K562 (cell line): Measurements from ENCODE around the gene NAT14. TPM values are rescaled to one million over a fixed set of nuclear protein-coding genes. Genes with fewer than 3 reads are reported as not detected.

Experiments used
- CHD7 ChIP-seq: fragments of 200-600 bp; sonication (generic); IDR thresholded peaks from one replicate; pipeline ENCODE4 v1.6.1; 2012; ENCODE audit warnings: mild to moderate bottlenecking, low read depth, low read length, inconsistent platforms
- EP400 ChIP-seq: fragments of 450-650 bp; IDR thresholded peaks from 2 replicates; pipeline ENCODE4 v1.6.1; 2017; ENCODE audit warnings: antibody characterized with exemption, mild to moderate bottlenecking, moderate library complexity
- FOS ChIP-seq: IDR thresholded peaks from 3 replicates; pipeline ENCODE4 v1.6.1; 2011; ENCODE audit not compliant: insufficient read length; ENCODE audit errors: extremely low read depth
- MAFG ChIP-seq: fragments of 450-650 bp; conservative IDR thresholded peaks from 2 replicates; pipeline ENCODE4 v1.6.1; 2016; ENCODE audit warnings: missing genetic modification characterization, missing compliant biosample characterization
- RB1 ChIP-seq: fragments of 450-650 bp; IDR thresholded peaks from 2 replicates; pipeline ENCODE4 v1.6.1; 2017; ENCODE audit warnings: low read depth, mild to moderate bottlenecking
- ZBTB1 ChIP-seq: sonication (generic); formaldehyde crosslinking; IDR thresholded peaks from 2 replicates; pipeline ENCODE4 v1.8.1; 2023; ENCODE audit warnings: missing genetic modification reagents, low read depth, mild to moderate bottlenecking, borderline replicate concordance
- ZFX ChIP-seq: sonication (generic); formaldehyde crosslinking; IDR thresholded peaks from 2 replicates; pipeline ENCODE4 v1.8.0; 2022; ENCODE audit warnings: mild to moderate bottlenecking, missing genetic modification reagents, moderate library complexity
- polyA plus RNA-seq, 8 experiments: library from polyadenylated mRNA; depleted of rRNA in 4 of 8; stranded (reverse) in 5 of 8; unstranded in 3 of 8; fragments of >200 nt; fragmentation: Nextera tagmentation in 2 of 8; fragmentation: Illumina TruSeq in 1 of 8; extraction: Ambion mirVana in 2 of 8; extraction: Trizol in 1 of 8; gene quantifications; 2 replicates each; pipeline versions ENCODE4 v1.2.1 to v1.2.3, GENCODE V29; 2011 to 2014; ENCODE audit warnings: inconsistent platforms in 1 of 8, missing spikeins in 1 of 8
- total RNA-seq, 7 experiments: library from RNA; depleted of rRNA in 6 of 7; stranded (reverse); fragments of >200 nt in 6 of 7; fragmentation: Illumina TruSeq in 2 of 7; extraction: Trizol in 2 of 7; gene quantifications; 2 replicates each; pipeline versions ENCODE4 v1.2.1 to v1.2.3, GENCODE V29; 2011 to 2021; ENCODE audit warnings: low replicate concordance in 1 of 7
- TF ChIP-seq, protein P1 (sequence below): fragments of 200-800 bp; sonication (Bioruptor generic); IDR thresholded peaks from 2 replicates; pipeline ENCODE4 v1.6.1; 2016; ENCODE audit warnings: missing genetic modification characterization, missing compliant biosample characterization
- TF ChIP-seq, protein P2 (sequence below): fragments of 450-650 bp; IDR thresholded peaks from one replicate; pipeline ENCODE4 v1.6.1; 2018; ENCODE audit warnings: mild to moderate bottlenecking, moderate library complexity; ENCODE audit not compliant: partially characterized antibody

NAT14 gene
- total and polyA plus RNA-seq, 9 of the 15 experiments (the other 6 are each of a cell fraction or from before 2014, with no cell fraction given) = 2.4 to 77.0 (median 26.7) TPM

- TF ChIP-seq CHD7 (no peak), FOS (peak; percentile 85), EP400 (peak; percentile 87), ZFX (CRISPR knock-in tag) (peak; percentile 78), ZBTB1 (CRISPR knock-in tag) (peak; percentile 97), MAFG (tag) (no peak), RB1 (peak; percentile 99)
- TF ChIP-seq, protein P1, sequence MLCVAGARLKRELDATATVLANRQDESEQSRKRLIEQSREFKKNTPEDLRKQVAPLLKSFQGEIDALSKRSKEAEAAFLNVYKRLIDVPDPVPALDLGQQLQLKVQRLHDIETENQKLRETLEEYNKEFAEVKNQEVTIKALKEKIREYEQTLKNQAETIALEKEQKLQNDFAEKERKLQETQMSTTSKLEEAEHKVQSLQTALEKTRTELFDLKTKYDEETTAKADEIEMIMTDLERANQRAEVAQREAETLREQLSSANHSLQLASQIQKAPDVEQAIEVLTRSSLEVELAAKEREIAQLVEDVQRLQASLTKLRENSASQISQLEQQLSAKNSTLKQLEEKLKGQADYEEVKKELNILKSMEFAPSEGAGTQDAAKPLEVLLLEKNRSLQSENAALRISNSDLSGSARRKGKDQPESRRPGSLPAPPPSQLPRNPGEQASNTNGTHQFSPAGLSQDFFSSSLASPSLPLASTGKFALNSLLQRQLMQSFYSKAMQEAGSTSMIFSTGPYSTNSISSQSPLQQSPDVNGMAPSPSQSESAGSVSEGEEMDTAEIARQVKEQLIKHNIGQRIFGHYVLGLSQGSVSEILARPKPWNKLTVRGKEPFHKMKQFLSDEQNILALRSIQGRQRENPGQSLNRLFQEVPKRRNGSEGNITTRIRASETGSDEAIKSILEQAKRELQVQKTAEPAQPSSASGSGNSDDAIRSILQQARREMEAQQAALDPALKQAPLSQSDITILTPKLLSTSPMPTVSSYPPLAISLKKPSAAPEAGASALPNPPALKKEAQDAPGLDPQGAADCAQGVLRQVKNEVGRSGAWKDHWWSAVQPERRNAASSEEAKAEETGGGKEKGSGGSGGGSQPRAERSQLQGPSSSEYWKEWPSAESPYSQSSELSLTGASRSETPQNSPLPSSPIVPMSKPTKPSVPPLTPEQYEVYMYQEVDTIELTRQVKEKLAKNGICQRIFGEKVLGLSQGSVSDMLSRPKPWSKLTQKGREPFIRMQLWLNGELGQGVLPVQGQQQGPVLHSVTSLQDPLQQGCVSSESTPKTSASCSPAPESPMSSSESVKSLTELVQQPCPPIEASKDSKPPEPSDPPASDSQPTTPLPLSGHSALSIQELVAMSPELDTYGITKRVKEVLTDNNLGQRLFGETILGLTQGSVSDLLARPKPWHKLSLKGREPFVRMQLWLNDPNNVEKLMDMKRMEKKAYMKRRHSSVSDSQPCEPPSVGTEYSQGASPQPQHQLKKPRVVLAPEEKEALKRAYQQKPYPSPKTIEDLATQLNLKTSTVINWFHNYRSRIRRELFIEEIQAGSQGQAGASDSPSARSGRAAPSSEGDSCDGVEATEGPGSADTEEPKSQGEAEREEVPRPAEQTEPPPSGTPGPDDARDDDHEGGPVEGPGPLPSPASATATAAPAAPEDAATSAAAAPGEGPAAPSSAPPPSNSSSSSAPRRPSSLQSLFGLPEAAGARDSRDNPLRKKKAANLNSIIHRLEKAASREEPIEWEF = no peak
- TF ChIP-seq, protein P2, sequence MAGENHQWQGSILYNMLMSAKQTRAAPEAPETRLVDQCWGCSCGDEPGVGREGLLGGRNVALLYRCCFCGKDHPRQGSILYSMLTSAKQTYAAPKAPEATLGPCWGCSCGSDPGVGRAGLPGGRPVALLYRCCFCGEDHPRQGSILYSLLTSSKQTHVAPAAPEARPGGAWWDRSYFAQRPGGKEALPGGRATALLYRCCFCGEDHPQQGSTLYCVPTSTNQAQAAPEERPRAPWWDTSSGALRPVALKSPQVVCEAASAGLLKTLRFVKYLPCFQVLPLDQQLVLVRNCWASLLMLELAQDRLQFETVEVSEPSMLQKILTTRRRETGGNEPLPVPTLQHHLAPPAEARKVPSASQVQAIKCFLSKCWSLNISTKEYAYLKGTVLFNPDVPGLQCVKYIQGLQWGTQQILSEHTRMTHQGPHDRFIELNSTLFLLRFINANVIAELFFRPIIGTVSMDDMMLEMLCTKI = no peak
These were observed 18.7 kb downstream of the NAT14 start (continued) for GRCh38 chr19:55503502-55504251.
